Measurements from ENCODE around the gene KANSL1. TPM values are rescaled to one million over a fixed set of nuclear protein-coding genes. Genes with fewer than 3 reads are reported as not detected.

The KANSL1 gene
- polyA plus RNA-seq, 3 donors, result 3.1 to 31.9 (median 4.6) TPM

- H3K4me3 Mint-ChIP-seq, result no peak overlapping the region
- H3K9me3 Mint-ChIP-seq, result no peaks in the 10 kb centered on the region
- peak overlapping the region; percentile 60 to 77 for H3K27ac ChIP-seq (ENCODE audit: low read depth in 1 of 2, low read length in 2 of 2)
- H3K79me2 ChIP-seq (ENCODE audit: insufficient read depth, low read length), result no peaks in the 10 kb centered on the region
- 98% methylated on average over 4 of the region's 8 CpGs for WGBS (ENCODE audit: insufficient coverage)
- H3K4me2 ChIP-seq (replicated peaks; ENCODE audit: extremely low read depth, low read length, poor library complexity, severe bottlenecking), result no peak overlapping the region
- H2AFZ ChIP-seq (ENCODE audit: insufficient read depth, low read depth, low read length, poor library complexity, severe bottlenecking), result no peak overlapping the region
- no peak overlapping the region for H3K9ac ChIP-seq (ENCODE audit: insufficient read depth, low read length, poor library complexity, severe bottlenecking)
- peaks cover 35 to 60% of the 10 kb centered on the region in 2 donors for H3K36me3 Mint-ChIP-seq
- peak overlapping the region in 5 of 7 donors; percentile 7 to 86 (median 58) for H3K27ac Mint-ChIP-seq
- no peaks in the 10 kb centered on the region for H3K9me3 ChIP-seq (replicated peaks in 1 of 2; ENCODE audit: control insufficient read depth in 1 of 2, insufficient read depth in 1 of 2, low read length in 2 of 2)
- no peaks in the 10 kb centered on the region for H3K27me3 ChIP-seq (ENCODE audit: control insufficient read depth in 2 of 2, insufficient read depth in 2 of 2, low read length in 2 of 2)
- H3K4me1 Mint-ChIP-seq, result peaks cover 38% of the 10 kb centered on the region
- DNase-seq, result no peak
- H3K4me1 ChIP-seq (ENCODE audit: control insufficient read depth in 1 of 2, insufficient read depth in 2 of 2, low read length in 2 of 2), result peaks cover 24 to 26% of the 10 kb centered on the region in 2 donors
- H4K20me1 ChIP-seq (ENCODE audit: insufficient read depth, low read length), result peaks cover 26% of the 10 kb centered on the region
- no peak overlapping the region for H3K4me3 ChIP-seq (replicated peaks in 1 of 3; ENCODE audit: low read depth in 2 of 3, low read length in 3 of 3)
- TF ChIP-seq CTCF (IDR thresholded peaks at IDR 0.05), result no peak
- intact Hi-C loops (cut with micrococcal nuclease), result no loop called here
- peaks cover 0 to 3% (median 1%) of the 10 kb centered on the region in 3 donors for H3K27me3 Mint-ChIP-seq (ENCODE audit: low read depth in 3 of 3)
- peaks cover 20 to 45% of the 10 kb centered on the region in 2 donors for H3K36me3 ChIP-seq (replicated peaks in 1 of 2; ENCODE audit: control insufficient read depth in 1 of 2, insufficient read depth in 2 of 2, low read length in 2 of 2)
Measured at GRCh38 chr17:46025510-46026165, 167.6 kb downstream of the KANSL1 start.

- no peaks in the 10 kb centered on the region for H3K9me3 ChIP-seq (replicated peaks in 1 of 2; ENCODE audit: control insufficient read depth in 1 of 2, insufficient read depth in 1 of 2, low read length in 2 of 2)
- no peak for TF ChIP-seq CTCF (IDR thresholded peaks at IDR 0.05)
- peaks cover 24 to 26% of the 10 kb centered on the region in 2 donors for H3K4me1 ChIP-seq (ENCODE audit: control insufficient read depth in 1 of 2, insufficient read depth in 2 of 2, low read length in 2 of 2)
- intact Hi-C loops (cut with micrococcal nuclease), result no loop called here
- peak overlapping the region in 1 of 2 donors; percentile 6 for H3K27ac ChIP-seq (ENCODE audit: low read depth in 1 of 2, low read length in 2 of 2)
- Mint-ChIP-seq H3K27me3 (ENCODE audit: low read depth in 3 of 3) (peaks cover 0 to 3% (median 1%) of the 10 kb centered on the region in 3 donors), H3K27ac (peak overlapping the region in 2 of 7 donors; percentile 34 to 58), H3K4me1 (peaks cover 40% of the 10 kb centered on the region), H3K9me3 (no peaks in the 10 kb centered on the region), H3K4me3 (no peak overlapping the region), H3K36me3 (peaks cover 29 to 54% of the 10 kb centered on the region in 2 donors)
- H3K4me3 ChIP-seq (replicated peaks in 1 of 3; ENCODE audit: low read depth in 2 of 3, low read length in 3 of 3), result no peak overlapping the region
- H3K79me2 ChIP-seq (ENCODE audit: insufficient read depth, low read length), result no peaks in the 10 kb centered on the region
- WGBS (ENCODE audit: insufficient coverage), result 100% methylated on average over 1 of the region's 10 CpGs
- no peak overlapping the region for H2AFZ ChIP-seq (ENCODE audit: insufficient read depth, low read depth, low read length, poor library complexity, severe bottlenecking)
- H3K4me2 ChIP-seq (replicated peaks; ENCODE audit: extremely low read depth, low read length, poor library complexity, severe bottlenecking), result no peak overlapping the region
- no peak overlapping the region for H3K9ac ChIP-seq (ENCODE audit: insufficient read depth, low read length, poor library complexity, severe bottlenecking)
- H3K36me3 ChIP-seq (replicated peaks in 1 of 2; ENCODE audit: control insufficient read depth in 1 of 2, insufficient read depth in 2 of 2, low read length in 2 of 2), result peaks cover 15 to 40% of the 10 kb centered on the region in 2 donors
- no peak for DNase-seq
- peaks cover 26% of the 10 kb centered on the region for H4K20me1 ChIP-seq (ENCODE audit: insufficient read depth, low read length)
- no peaks in the 10 kb centered on the region for H3K27me3 ChIP-seq (ENCODE audit: control insufficient read depth in 2 of 2, insufficient read depth in 2 of 2, low read length in 2 of 2)
Measured at GRCh38 chr17:46025060-46025459, 168.2 kb downstream of the KANSL1 start.

Measured in CD14-positive monocyte (primary cell).